ENCODE results near the gene GPHB5. TPM values are rescaled to one million over a fixed set of nuclear protein-coding genes. Genes with fewer than 3 reads are reported as not detected.

GPHB5 gene, protein sequence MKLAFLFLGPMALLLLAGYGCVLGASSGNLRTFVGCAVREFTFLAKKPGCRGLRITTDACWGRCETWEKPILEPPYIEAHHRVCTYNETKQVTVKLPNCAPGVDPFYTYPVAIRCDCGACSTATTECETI
- not detected in 2 replicates for total RNA-seq

DNA sequence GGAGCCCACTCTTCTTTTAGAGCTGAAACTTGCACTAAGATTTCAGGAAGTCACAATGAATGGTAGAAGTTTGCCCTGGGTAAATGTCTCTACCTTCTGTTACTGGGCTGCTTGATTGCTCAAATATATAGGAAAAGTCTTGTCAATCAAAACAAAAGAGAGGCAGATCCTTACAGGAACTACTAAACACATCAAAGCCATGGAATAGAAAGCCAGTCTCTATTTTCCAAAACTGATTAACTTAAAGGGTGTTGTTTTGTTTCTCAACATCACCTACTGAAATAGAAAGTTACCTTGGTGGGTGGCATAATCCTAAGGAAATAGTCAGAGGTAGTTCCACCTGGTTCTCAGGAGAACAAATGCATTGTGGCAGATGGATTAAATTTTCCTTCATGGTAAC lies at the start of gene GPHB5:
Gene GPHB5, minus strand, starts transcription at position 101 of the 400 bp plus-strand sequence. CDS start 1,086 bp downstream, outside the sequence.
- no peak for DNase-seq (ENCODE audit: low read depth)
- TF ChIP-seq, protein P1, sequence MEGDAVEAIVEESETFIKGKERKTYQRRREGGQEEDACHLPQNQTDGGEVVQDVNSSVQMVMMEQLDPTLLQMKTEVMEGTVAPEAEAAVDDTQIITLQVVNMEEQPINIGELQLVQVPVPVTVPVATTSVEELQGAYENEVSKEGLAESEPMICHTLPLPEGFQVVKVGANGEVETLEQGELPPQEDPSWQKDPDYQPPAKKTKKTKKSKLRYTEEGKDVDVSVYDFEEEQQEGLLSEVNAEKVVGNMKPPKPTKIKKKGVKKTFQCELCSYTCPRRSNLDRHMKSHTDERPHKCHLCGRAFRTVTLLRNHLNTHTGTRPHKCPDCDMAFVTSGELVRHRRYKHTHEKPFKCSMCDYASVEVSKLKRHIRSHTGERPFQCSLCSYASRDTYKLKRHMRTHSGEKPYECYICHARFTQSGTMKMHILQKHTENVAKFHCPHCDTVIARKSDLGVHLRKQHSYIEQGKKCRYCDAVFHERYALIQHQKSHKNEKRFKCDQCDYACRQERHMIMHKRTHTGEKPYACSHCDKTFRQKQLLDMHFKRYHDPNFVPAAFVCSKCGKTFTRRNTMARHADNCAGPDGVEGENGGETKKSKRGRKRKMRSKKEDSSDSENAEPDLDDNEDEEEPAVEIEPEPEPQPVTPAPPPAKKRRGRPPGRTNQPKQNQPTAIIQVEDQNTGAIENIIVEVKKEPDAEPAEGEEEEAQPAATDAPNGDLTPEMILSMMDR (IDR thresholded peaks at IDR 0.05; ENCODE audit: insufficient read depth, low read depth, low read length) = no peak
- no peak within 1 kb of the TSS for H3K4me3 ChIP-seq (ENCODE audit: low read depth, low read length)

DNA sequence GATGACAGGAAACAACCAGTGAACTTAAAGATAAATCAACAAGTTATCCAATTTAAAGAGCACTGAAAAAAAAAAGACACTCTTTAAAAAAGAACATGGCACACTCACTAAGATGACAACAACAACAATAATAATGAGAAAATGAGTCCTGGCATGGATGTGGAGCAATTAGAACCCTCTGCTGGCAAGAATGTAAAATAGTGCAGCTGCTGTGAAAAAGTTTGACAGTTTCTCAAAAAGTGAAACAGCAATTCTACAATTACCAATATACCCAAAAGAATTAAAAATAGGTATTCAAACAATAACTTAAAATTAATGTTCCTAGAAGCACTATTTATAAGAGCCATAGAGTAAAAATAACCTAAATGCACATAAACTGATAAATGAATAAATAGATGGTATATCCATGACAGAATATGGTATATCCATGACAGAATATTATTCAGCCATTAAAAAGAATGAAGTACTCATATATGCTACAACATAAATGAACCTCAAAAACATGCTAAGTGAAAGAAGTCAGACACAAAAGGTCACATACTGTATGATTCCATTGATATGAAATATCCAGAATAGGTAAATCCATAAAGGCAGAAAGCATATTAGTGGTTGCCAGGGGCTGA lies 49.1 kb upstream of the GPHB5 start:
- TF ChIP-seq, protein P1 (IDR thresholded peaks at IDR 0.05; ENCODE audit: insufficient read depth, low read depth, low read length) = peak; percentile 23
- no peak for DNase-seq (ENCODE audit: low read depth)
- no peak overlapping the region for H3K4me3 ChIP-seq (ENCODE audit: low read depth, low read length)

DNA sequence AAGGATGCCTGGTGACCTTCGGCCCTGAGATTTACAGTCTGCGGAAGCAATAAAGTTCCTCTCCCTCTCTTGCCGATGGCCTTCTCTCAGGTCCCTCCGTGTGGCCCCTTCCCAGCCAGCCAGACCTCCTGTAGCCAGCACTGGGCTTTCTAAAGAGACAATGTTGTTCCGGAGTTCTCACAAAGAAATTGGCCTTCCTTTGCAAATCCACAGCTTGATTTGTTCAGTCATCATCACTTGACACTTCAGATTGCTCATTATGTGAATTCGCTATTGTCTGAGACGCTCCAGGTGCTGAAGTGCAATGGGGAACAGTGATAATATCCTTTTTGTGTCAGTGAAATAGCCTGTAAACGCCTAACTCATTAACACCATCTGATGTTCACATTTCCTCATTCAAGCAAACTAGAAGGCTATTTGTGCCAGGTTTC lies 43.7 kb upstream of the GPHB5 start:
- TF ChIP-seq, protein P1 (IDR thresholded peaks at IDR 0.05; ENCODE audit: insufficient read depth, low read depth, low read length) = no peak
- H3K4me3 ChIP-seq (ENCODE audit: low read depth, low read length) = no peak overlapping the region
- DNase-seq (ENCODE audit: low read depth) = no peak

DNA sequence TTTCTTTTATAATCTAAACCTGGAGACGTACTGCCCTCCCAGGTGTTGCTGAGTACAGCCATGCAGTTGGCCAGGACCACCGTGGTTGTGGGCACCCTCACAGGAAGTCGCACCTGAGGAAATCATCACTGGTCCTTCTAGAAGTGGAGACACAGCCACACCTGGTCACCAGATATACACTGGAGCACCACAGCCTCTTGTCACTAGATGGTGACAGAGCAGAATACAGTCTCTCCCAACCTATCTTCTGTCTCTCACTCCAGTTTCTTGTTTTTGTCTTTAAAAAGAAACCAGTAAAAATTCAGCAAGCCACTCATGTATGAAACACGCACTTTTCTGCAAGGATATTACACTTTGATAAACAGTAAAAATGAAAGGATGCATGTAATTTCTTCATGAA lies 43.1 kb upstream of the GPHB5 start:
- TF ChIP-seq, protein P1 (IDR thresholded peaks at IDR 0.05; ENCODE audit: insufficient read depth, low read depth, low read length) = no peak
- DNase-seq (ENCODE audit: low read depth) = no peak
- H3K4me3 ChIP-seq (ENCODE audit: low read depth, low read length) = no peak overlapping the region

DNA sequence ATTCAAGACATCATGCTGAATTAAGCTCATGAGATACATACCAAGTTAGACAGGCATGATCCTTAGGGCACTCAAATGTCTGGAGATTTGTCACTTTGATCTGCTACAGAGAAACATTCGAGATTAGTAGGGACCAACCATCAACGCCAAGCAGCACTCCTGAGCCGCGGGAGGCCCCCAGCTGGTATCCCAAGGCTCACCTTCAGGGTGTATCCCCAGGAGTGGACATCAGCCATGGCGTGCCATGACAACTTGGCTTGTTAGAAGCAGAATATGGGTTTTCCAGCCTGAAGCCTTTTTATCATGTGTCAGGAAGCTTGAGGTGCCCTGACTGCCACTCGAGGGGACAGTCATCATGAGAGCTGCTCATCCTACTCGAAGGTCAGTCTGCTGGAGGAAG lies 39.1 kb upstream of the GPHB5 start:
- TF ChIP-seq, protein P1 (IDR thresholded peaks at IDR 0.05; ENCODE audit: insufficient read depth, low read depth, low read length) = no peak
- H3K4me3 ChIP-seq (ENCODE audit: low read depth, low read length) = no peak overlapping the region
- no peak for DNase-seq (ENCODE audit: low read depth)

DNA sequence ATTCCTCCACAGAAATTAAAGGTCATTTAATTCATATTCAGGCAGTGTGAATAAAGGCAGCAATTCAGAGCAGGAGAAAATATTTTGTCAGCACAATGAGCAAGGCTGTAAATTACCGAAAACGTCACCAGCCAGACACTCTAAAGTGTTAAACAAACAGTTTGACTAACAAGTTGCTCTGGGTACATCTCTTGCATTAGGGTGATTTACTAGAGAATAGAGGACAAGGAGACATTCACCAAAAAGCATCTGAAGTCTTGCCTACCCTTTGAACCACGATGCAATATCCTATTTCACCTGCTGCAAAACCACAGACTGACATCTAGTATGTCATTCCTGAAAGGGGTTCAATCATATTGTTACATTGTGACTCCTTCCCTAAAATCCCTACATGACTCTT lies 27.1 kb upstream of the GPHB5 start:
- TF ChIP-seq, protein P1 (IDR thresholded peaks at IDR 0.05; ENCODE audit: insufficient read depth, low read depth, low read length) = no peak
- no peak overlapping the region for H3K4me3 ChIP-seq (ENCODE audit: low read depth, low read length)
- no peak for DNase-seq (ENCODE audit: low read depth)
